Activated CD4-positive, alpha-beta T cell treated with anti-CD3 and anti-CD28 coated beads, Interleukin-2, amount 50 U/mL, for 24 hours (primary cell): Measurements from ENCODE around the gene UBTD2.
"Not testable (repeated sequence)": the region's sequence is repeated elsewhere in the genome, so short reads cannot be mapped to it uniquely, and the experiment has no call there.

Experiments used
- DNase-seq, 2 donors: peaks; one replicate each; pipeline ENCODE4 v3.0.0-alpha.2; 2020; ENCODE audit warnings: low read depth in 1 of 2, low spot score in 1 of 2

The UBTD2 gene

GRCh38 chr5:172252501-172252900, 31.1 kb downstream of the UBTD2 start:
- DNase-seq = no peak

- DNase-seq = no peak
Measured at GRCh38 chr5:172251419-172251818, 32.1 kb downstream of the UBTD2 start.

GRCh38 chr5:172248637-172249036, 34.9 kb downstream of the UBTD2 start:
- DNase-seq = no peak

GRCh38 chr5:172245703-172246125, 37.9 kb downstream of the UBTD2 start:
- no peak for DNase-seq

GRCh38 chr5:172245046-172245445, 38.5 kb downstream of the UBTD2 start:
- DNase-seq = no peak

- no peak for DNase-seq
Measured at GRCh38 chr5:172243302-172243701, 40.3 kb downstream of the UBTD2 start.

- no peak for DNase-seq
Measured at GRCh38 chr5:172238334-172238733, 45.2 kb downstream of the UBTD2 start.

GRCh38 chr5:172235827-172236736, 47.5 kb downstream of the UBTD2 start:
- DNase-seq = no peak

- DNase-seq = no peak
Measured at GRCh38 chr5:172235132-172235780, 48.3 kb downstream of the UBTD2 start.

- no peak for DNase-seq
Measured at GRCh38 chr5:172234031-172234430, 49.5 kb downstream of the UBTD2 start.

GRCh38 chr5:172229904-172230303, 53.7 kb downstream of the UBTD2 start:
- DNase-seq = no peak

GRCh38 chr5:172224996-172225395, 58.6 kb downstream of the UBTD2 start:
- DNase-seq = no peak

GRCh38 chr5:172223901-172224873, 59.4 kb downstream of the UBTD2 start:
- DNase-seq = peak; percentile 29 to 47

- DNase-seq = no peak
Measured at GRCh38 chr5:172219296-172219695, 64.3 kb downstream of the UBTD2 start.

- DNase-seq = no peak
Measured at GRCh38 chr5:172216345-172216744, 67.2 kb downstream of the UBTD2 start.

GRCh38 chr5:172213126-172213525, 70.4 kb downstream of the UBTD2 start:
- no peak for DNase-seq

- DNase-seq = no peak
Measured at GRCh38 chr5:172211676-172212075, 71.9 kb downstream of the UBTD2 start.

- DNase-seq = no peak
Measured at GRCh38 chr5:172209714-172210113, 73.8 kb downstream of the UBTD2 start.

- DNase-seq = no peak
Measured at GRCh38 chr5:172207511-172207910, 76.1 kb downstream of the UBTD2 start.

GRCh38 chr5:172205984-172206383, 77.6 kb downstream of the UBTD2 start:
- not testable (repeated sequence) for DNase-seq

GRCh38 chr5:172200476-172200875, 83.1 kb downstream of the UBTD2 start:
- DNase-seq = no peak
